T-helper 9 cell (primary cell): ENCODE measurements around the gene KIAA1549.
A peak's percentile ranks its signal among the peaks of the same experiment; 100 is the strongest.

Experiments
- DNase-seq: peaks from one replicate; pipeline ENCODE4 v3.0.0-alpha.2; 2020

KIAA1549 gene

GRCh38 chr7:138880881-138881578, 100.2 kb downstream of the KIAA1549 start:
- DNase-seq, result no peak

GRCh38 chr7:138879356-138879755, 101.8 kb downstream of the KIAA1549 start:
- no peak for DNase-seq

- DNase-seq, result no peak
Measured at GRCh38 chr7:138878856-138879255, 102.3 kb downstream of the KIAA1549 start.

GRCh38 chr7:138878051-138878450, 103.1 kb downstream of the KIAA1549 start:
- DNase-seq, result no peak

GRCh38 chr7:138876326-138876725, 104.9 kb downstream of the KIAA1549 start:
- DNase-seq, result no peak

- peak; percentile 31 for DNase-seq
Measured at GRCh38 chr7:138875794-138876193, 105.4 kb downstream of the KIAA1549 start.

- DNase-seq, result no peak
Measured at GRCh38 chr7:138873220-138873892, 107.8 kb downstream of the KIAA1549 start.

GRCh38 chr7:138872576-138872975, 108.6 kb downstream of the KIAA1549 start:
- no peak for DNase-seq

GRCh38 chr7:138871814-138872090, 109.4 kb downstream of the KIAA1549 start:
- DNase-seq, result no peak

GRCh38 chr7:138871065-138871813, 110.0 kb downstream of the KIAA1549 start:
- DNase-seq, result no peak

GRCh38 chr7:138869353-138869752, 111.8 kb downstream of the KIAA1549 start:
- DNase-seq, result no peak

- no peak for DNase-seq
Measured at GRCh38 chr7:138868711-138869110, 112.5 kb downstream of the KIAA1549 start.

- no peak for DNase-seq
Measured at GRCh38 chr7:138867744-138868143, 113.4 kb downstream of the KIAA1549 start.

- DNase-seq, result no peak
Measured at GRCh38 chr7:138866353-138866752, 114.8 kb downstream of the KIAA1549 start.

- DNase-seq, result peak; percentile 14
Measured at GRCh38 chr7:138865843-138866242, 115.3 kb downstream of the KIAA1549 start.

GRCh38 chr7:138864667-138865066, 116.5 kb downstream of the KIAA1549 start:
- no peak for DNase-seq

GRCh38 chr7:138863931-138864330, 117.3 kb downstream of the KIAA1549 start:
- no peak for DNase-seq

GRCh38 chr7:138861051-138861450, 120.1 kb downstream of the KIAA1549 start:
- no peak for DNase-seq

- DNase-seq, result no peak
Measured at GRCh38 chr7:138857728-138858127, 123.5 kb downstream of the KIAA1549 start.

GRCh38 chr7:138854115-138854645, 127.0 kb downstream of the KIAA1549 start:
- DNase-seq, result no peak

GRCh38 chr7:138853448-138853847, 127.7 kb downstream of the KIAA1549 start:
- no peak for DNase-seq

- DNase-seq, result no peak
Measured at GRCh38 chr7:138852469-138852868, 128.7 kb downstream of the KIAA1549 start.

GRCh38 chr7:138849701-138850100, 131.5 kb downstream of the KIAA1549 start:
- no peak for DNase-seq
